Amniotic epithelial cell (primary cell): ENCODE results near the gene AHCTF1.

Experiments used
- DNase-seq: peaks from one replicate; pipeline ENCODE4 v3.0.0-alpha.2; 2010; ENCODE audit warnings: low read depth

The AHCTF1 gene, protein sequence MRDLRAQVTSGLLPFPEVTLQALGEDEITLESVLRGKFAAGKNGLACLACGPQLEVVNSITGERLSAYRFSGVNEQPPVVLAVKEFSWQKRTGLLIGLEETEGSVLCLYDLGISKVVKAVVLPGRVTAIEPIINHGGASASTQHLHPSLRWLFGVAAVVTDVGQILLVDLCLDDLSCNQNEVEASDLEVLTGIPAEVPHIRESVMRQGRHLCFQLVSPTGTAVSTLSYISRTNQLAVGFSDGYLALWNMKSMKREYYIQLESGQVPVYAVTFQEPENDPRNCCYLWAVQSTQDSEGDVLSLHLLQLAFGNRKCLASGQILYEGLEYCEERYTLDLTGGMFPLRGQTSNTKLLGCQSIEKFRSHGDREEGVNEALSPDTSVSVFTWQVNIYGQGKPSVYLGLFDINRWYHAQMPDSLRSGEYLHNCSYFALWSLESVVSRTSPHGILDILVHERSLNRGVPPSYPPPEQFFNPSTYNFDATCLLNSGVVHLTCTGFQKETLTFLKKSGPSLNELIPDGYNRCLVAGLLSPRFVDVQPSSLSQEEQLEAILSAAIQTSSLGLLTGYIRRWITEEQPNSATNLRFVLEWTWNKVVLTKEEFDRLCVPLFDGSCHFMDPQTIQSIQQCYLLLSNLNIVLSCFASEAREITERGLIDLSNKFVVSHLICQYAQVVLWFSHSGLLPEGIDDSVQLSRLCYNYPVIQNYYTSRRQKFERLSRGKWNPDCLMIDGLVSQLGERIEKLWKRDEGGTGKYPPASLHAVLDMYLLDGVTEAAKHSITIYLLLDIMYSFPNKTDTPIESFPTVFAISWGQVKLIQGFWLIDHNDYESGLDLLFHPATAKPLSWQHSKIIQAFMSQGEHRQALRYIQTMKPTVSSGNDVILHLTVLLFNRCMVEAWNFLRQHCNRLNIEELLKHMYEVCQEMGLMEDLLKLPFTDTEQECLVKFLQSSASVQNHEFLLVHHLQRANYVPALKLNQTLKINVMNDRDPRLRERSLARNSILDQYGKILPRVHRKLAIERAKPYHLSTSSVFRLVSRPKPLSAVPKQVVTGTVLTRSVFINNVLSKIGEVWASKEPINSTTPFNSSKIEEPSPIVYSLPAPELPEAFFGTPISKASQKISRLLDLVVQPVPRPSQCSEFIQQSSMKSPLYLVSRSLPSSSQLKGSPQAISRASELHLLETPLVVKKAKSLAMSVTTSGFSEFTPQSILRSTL (N-terminal part only)

DNA sequence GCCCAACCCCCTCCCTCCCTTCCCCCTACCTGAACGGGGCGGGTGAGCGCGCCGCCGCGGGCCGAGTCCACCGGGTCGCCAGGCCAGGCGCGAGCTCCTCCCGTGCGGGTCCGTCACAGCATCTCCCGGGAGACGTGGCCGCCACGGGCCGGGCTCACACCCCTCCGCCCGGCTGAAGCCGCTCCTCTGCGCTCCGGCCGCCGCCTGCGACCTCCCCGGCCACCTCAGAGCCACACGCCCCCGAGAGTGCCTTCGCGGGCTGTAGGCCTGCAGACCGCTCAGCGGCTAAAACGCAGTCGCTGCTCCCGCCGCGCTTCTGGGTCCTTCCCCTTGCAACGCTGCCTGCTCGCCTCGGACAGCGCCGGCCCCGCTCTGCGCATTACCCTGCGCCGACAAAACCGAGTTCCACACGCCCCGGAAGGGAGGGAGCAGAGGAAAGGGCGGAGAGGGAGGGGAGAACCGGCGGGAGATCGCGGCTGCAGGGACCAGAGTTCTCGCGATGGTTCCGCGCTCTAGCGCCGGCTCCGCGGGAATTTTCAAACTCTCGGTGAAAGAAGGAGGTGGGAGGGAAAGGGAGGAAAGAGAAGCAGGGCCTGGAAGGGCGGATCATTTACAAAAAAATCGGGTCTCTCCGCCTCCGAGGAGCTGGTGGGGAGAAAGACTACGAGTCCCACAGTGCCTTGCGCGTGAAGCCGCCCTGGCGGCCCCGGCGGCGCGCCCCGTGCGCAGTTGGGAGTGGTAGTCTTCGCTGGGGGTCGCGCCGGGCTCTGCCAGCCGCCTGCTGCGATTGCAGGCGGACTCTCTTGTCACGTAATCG is at the start of gene AHCTF1:
Gene AHCTF1 (minus strand): TSS at position 400 of the 817 bp plus-strand sequence. CDS start 13,578 bp downstream, outside the sequence.
- peak; percentile 97 for DNase-seq

DNA sequence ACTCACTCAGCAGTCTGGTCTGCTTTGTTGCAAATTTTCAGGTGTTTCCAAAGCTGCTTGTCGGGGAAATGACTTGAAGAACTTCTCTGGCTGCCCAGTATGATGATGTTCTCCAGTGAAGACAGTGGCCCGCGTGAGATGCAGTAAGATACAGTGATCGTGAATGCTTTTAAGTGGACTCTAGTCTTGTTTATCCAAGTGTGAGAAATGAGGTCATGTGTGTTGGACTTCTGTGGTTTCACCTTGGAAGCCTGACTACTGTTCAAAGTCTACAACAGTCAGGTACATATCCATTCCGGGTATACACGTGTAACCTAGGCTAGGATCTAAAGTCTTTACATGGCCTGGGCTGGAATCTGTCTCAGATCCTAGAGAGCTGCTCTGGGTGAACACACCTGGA is 47.0 kb upstream of the AHCTF1 start:
- no peak for DNase-seq

DNA sequence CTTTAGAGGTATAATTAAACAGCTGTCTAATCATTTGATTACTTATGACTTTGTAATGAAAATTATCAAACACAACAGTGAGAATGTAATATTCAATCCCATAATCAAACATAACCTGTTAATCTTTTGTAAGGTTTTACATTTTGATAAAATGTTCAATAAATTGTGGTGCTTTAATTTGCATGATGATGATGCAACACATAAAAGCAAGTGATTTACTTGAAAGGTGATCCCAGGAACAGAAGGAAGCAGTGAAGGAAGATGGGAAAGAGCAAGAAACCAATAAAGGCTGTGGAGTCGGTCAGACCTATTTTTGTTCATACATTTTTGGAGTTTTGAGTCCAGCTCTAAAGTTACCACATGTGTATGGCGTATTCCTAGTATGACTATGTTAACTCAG is 46.5 kb upstream of the AHCTF1 start:
- DNase-seq: no peak

DNA sequence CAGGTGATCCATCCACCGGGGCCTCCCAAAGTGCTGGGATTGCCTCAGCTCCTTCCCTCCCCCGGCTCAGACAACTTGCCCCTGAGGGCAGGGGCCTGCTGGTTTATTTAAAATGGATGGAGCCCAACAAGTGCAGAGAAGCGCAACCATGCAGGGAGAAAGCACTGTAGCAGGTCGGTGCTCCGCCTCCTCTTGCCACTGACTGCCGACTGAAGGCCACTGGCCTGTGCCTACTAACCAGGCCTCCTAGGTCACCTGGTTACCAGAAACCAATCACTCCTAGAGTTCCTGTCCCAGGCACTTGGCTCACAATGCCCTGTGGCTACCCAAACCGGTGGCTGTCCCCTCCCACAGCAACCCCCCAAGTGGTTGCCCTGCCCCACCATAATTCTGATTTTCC is 40.2 kb upstream of the AHCTF1 start:
- DNase-seq: no peak

DNA sequence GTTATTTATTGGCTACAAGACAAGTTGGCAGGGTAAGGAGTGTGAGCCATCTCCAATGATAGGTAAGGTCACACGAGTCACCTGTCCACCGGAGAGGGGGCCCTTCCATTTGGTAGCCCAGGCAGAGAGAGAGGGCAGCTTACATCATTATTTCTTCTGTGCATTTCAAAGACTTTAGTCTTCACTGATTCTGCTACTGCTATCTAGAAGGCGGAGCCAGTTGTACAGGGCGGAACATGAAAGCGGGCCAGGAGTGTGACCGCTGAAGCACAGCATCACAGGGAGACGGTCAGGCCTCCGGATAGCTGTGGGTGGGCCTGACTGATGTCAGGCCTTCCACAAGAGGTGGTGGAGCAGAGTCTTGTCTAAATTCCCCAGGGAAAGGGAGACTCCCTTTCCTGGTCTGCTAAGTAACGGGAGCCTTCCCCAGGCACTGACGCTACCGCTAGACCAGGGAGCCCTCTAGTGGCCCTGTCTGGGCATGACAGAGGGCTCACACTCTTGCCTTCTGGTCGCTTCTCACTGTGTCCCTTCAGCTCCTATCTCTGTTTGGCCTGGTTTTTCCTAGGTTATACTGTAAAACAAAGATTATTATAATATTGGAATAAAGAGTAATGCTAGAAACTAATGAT is 39.5 kb upstream of the AHCTF1 start:
- DNase-seq: peak; percentile 59

DNA sequence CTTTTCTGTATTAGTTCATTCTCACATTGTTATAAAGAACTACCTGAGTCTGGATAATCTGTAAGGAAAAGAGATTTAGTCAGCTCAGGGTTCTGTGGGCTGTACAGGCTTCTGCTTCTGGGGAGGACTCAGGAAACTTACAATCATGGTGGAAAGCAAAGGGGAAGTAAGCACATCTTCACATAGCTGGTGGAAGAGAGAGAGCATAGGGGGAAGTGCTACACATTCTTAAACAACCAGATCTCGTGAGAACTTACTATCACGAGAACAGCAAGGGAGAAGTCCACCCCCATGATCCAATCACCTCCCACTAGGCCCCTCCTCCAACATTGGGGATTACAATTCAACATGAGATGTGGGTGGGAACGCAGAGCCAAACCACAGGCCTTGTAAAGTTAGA is 37.9 kb upstream of the AHCTF1 start:
- no peak for DNase-seq

DNA sequence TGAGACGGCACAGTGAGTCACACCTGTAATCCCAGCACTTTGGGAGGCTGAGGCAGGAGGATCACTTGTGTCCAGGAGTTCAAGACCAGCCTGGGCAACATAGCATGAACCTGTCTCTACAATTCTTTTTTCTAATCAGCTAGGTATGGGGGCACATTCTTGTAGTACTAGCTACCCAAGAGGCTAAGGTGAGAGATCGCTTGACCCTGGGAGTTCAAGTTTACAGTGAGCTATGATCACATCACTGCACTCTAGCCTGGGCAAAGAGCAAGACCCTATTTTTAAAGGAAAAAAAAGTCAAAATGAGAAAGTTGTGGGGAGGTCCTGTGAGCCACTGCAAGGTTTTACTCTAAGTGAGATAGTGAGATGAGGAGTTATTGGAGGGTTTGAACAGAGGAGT is 34.8 kb upstream of the AHCTF1 start:
- DNase-seq: no peak

DNA sequence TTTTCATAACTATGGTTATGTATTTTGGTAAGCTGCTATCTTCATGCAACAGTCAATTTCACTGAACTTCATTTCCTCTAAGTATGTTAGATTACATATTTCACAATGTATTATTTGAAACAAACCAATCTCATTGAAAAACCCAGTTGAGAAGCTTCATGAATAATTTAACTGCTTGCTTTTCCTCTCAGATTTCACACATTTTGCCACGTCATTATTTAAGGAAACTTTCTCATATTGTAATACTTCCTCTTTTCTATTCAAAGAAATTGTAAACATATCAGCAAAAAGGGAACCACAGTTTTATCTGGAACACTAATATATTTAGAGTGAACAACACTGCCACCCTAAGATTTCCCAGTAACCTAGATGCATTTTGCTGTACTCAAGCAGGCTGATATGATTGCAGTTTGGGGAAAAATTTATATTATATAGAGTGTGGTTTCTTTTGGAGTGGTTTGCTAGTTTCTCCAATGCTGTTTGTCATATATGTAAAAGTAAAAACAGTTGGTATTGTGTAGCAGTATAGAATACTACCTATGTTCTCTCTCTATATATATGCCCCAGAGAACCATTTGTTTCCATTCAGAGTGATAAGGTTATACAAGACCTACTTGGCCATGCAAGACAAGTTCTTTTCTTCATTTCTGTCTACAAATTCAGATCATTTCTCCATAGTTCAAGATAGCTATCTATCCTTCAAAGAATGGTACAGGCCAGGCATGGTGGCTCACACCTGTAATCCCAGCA is 28.4 kb upstream of the AHCTF1 start:
- peak; percentile 8 for DNase-seq

DNA sequence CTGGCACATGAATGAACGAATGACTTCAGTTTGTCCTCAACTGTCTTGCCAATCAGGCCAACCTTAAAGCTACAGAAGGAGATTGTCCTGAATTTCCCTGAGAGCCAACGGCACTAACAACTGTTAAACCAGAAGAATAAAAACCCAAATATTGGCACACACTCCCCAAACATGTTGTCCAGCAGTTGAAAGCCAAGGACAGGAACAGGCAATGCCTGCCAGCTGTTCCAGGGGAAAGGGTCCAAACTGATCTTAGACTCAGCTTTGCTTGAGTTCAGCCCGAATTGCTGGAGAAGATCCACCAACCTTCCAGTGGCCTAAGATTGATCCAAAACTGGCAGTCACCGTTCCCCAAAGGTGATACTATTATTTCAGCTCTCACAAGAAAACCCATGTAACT is 22.4 kb upstream of the AHCTF1 start:
- DNase-seq: no peak

DNA sequence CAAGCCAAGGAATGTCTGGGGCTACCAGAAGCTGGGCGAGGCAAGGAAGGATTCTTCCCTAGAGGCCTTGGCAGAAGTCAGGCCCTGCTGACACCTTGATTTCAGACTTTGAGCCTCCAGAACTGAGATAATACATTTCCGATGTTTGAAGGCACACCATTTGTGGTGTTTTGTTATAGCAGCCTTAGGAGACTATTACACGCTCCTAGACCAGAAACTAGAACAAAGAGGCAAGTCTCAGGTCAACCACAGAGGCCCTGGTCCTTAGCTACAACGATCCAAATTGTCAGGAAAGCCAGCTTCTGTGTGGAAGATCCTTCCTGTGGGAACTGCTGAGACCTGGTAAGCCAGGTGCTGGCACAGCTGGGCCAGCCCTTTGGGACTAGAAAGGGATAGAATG is 19.7 kb upstream of the AHCTF1 start:
- no peak for DNase-seq

DNA sequence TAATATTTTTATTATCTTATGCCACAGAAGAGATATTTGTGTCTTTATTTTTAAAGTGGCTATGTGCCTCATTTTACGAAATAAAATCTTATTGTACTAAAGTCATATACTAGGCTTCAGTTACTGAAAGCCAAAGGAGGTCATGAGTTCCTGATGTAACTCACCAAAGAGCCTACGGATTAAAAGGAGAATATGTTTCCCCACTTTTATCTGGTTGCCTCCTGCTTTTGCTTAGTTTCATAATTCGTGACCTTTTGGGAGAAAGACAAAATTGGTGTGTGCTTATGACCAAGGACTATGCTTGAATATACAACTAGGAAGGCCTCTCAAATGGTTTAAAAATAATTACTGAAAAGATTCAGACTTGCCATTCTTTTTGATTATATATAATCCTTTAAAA is 18.2 kb upstream of the AHCTF1 start:
- peak; percentile 19 for DNase-seq

DNA sequence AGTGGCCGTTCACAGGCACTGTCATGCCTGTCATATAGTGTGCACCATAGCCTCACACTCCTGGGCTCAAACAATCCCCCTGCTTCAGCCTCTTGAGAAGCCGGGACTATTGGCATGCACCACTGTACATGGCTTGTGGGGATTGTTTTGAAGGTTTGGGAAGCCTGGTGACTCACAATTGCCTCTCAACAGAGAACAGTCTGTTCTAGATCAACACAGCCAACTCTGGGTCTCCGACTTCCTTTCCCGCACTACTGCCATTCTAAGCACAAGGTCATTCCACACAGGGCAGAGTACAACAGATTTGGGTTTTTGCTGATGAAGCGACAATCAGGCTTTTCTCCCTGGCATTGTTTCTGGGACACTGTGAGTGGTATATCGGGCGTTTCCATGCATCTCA is 15.5 kb upstream of the AHCTF1 start:
- peak; percentile 94 for DNase-seq

DNA sequence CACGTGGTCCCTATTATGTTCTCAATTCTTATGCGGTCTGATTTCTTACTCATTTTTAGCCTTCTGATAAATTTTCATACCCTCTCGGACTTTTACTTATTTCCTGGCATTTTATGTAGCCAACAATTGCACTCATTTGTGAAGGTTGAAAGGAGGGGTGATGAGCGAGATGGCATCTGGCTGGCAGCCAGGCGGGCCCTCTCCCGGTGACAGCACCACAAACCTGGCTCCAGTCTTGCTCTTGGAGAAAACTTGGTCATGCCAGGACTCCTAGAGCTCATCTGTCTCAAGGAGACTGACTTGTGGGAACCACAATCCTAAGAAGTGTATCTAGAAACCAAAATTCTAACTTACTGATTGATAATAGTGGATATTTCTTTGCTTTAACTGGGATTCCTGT is 14.6 kb upstream of the AHCTF1 start:
- DNase-seq: no peak

DNA sequence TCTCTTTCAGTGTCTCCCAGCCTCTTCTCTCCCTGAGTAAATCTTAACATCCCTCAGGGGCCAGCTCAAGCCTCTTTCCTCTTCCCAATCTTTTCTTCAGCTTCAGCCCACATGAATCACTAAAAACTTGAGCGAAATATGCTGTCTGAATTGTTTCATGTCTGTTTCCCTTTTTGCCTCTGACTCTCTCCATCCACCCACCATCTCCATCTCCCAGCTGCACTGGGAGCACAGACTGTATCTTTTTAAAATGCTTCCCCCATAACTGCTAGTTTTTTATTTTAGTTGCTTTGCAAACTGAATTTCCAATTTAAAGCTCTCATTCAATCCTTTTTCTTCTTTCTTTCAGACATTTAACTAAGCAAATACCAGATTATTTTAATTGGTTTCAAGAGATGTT is 3.0 kb upstream of the AHCTF1 start:
- DNase-seq: no peak

DNA sequence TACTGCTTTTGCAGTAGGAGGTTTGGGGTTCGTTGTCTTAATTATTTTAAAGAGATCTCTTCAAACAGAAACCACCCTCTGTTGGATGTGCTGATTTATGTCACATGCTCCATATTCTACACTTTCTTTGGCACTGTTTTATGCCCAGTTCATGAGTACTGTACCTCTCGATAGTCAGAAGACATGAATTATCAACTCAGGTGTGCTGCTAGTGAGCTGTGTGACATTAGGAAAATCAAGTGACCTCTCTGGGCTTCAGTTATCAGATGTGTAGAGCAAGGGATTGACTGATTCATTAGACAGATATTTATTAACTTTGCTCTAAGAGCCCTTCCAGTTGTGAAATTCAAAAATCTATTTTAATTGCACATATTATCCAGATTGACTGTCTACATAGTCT is 2.1 kb upstream of the AHCTF1 start:
- no peak for DNase-seq

DNA sequence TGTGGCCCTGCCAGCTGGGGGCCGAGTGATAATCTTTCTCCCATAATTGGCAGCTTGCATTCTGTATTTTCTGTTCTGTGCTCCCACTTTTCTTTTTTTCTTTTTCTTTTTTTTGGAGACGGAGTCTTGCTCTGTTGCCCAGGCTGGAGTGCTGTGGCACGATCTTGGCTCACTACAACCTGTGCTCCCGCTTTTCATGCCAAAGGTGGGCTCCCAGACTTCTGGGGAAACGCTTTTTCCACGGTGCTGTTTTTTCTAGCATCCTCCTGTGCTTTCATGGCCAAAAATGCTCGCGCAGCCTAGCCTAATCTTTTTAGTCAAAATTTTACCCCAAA is 585 bp upstream of the AHCTF1 start:
- no peak for DNase-seq

DNA sequence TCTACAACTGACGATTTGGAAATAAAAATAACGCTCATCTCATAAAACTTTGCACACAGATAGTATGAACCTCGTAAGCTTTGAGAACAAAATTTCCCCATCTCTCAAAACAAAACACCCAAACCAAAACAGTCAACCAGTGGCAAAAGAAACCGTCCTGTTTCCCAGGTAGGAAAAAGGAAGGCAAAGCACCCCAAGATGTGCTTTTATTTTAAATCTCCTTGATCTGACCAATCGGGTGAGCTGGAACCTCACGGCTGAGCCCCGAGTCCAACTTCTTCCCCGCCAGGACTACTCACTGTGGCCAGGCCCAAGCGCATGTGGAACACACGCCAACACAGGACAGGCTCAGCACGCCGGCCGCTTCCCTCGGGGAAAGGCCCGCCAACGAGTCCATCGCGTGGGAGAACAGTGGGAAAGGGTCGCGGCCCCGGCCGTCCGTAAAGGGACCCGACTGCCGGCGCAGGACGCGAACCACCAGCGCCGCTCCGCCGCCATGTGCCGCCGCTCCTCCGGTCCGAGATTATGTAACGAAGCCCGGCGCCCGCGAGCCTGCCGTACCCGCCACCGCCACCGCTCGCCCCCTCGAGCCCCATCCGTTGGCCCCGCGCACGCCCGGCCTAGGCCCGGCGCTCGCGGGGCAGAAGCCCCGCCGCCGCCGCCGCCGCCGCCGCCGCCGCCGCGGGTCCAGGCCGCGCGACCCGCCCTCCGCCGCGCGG is 759 bp downstream of the AHCTF1 start:
- DNase-seq: peak; percentile 61

DNA sequence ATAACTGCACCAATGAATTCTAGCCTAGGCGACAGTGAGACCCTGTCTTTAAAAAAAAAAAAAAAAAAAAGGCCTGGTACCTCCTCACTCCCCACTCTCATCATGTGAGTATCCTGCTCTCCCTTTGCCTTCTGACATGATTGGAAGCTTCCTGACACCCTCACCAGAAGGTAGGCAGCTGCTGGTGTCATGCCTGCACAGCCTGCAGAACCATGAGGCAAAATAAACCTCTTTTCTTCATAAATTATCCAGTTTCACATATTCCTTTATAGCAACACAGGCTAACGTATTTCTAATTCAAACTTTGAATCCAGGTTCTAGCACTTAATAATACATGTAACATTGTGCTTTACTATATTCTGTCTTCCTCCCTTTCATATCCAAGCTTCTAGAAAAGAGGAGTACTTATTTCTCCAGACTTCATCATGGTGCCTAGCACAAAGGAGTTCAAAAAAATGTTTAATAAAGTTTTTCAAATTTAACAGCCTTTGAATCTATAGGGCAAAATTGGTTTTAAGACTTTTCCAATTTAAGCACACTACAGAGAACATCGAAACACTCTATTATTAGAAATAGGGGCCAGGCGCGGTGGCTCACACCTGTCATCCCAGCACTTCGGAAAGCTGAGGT is 5.6 kb downstream of the AHCTF1 start:
- DNase-seq: no peak

DNA sequence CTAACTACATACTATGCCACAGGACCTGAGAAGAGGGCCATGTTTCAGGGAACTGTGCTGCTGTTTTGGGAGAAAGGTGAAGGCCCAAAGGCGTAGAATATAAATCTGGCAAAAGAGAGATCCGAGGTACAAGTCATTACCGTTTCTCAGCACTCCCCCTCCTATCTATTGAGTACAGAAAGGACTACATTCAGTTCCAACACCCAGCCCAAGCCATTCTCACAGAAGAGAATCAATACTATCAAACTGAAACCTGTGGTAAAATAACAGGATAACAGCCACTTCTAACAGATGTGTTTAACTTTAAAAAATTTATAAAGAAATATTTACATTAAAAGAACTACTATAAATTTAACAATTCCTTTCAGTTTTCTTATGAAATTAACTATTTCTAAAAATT is 7.8 kb downstream of the AHCTF1 start:
- no peak for DNase-seq
